Measurements from ENCODE around the gene GFOD1. TPM values are rescaled to one million over a fixed set of nuclear protein-coding genes. Genes with fewer than 3 reads are reported as not detected.

GFOD1 gene
- total RNA-seq, 1 experiment from 2014 or later: 0.62 TPM

DNA sequence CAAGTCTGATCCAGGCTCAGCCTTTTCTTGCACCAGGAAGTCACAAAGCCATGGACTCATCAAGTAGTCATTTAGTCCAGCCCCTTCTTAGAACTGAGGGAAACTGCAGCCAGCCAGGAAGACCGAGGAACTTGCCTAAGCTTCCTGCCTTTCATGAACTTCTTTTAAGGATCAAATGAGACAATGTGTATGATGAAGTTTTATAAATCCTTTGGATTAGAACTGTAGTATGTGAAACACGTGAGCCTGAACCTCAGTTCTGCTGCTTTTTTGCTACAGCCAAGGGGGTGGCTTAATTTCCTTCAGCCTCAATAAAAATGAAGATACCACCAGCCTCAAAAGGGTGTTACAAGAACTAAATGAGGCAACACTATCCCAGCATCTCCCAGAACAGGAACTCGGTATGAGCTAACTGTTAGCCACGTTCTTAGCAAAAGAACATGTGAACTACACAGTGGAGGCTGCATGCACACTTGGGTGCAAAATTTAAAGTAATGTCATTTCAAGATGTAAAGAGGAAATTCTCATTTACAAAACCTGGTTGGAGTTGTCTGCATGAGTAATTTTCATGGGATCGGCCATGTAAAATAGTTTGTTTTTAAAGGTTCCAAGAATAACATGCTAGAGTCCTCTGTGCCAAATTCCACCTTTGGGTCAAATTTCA lies 83.0 kb downstream of the GFOD1 start:
- Histone ChIP-seq H3K27ac (ENCODE audit: low read length) (no peak overlapping the region), H3K4me3 (ENCODE audit: low read depth in 2 of 2, low read length in 2 of 2) (no peak overlapping the region), H3K9me3 (ENCODE audit: control insufficient read depth, insufficient read depth, low read depth, low read length) (no peaks in the 10 kb centered on the region), H3K4me1 (ENCODE audit: control insufficient read depth, insufficient read depth, low read length) (no peaks in the 10 kb centered on the region), H3K36me3 (ENCODE audit: control insufficient read depth, insufficient read depth, low read length) (no peaks in the 10 kb centered on the region), H3K27me3 (ENCODE audit: control insufficient read depth, insufficient read depth, low read length) (0 out of 2 replicates have a peak, but pooled peaks cover 2% of the 10 kb centered on the region)
- no peak for DNase-seq (ENCODE audit: low read depth, low spot score)
- POLR2A ChIA-PET: no interaction called here
- CTCF ChIA-PET: no interaction called here
- TF ChIP-seq TCF7L2 (IDR thresholded peaks at IDR 0.05; ENCODE audit: low read depth, low read length) (no peak), SIN3A (IDR thresholded peaks at IDR 0.05; ENCODE audit: borderline replicate concordance, insufficient read depth, low read depth, low read length) (no peak), POLR2AphosphoS5 (IDR thresholded peaks at IDR 0.05; ENCODE audit: low read depth, low read length) (no peak)
- TF ChIP-seq, protein P1, sequence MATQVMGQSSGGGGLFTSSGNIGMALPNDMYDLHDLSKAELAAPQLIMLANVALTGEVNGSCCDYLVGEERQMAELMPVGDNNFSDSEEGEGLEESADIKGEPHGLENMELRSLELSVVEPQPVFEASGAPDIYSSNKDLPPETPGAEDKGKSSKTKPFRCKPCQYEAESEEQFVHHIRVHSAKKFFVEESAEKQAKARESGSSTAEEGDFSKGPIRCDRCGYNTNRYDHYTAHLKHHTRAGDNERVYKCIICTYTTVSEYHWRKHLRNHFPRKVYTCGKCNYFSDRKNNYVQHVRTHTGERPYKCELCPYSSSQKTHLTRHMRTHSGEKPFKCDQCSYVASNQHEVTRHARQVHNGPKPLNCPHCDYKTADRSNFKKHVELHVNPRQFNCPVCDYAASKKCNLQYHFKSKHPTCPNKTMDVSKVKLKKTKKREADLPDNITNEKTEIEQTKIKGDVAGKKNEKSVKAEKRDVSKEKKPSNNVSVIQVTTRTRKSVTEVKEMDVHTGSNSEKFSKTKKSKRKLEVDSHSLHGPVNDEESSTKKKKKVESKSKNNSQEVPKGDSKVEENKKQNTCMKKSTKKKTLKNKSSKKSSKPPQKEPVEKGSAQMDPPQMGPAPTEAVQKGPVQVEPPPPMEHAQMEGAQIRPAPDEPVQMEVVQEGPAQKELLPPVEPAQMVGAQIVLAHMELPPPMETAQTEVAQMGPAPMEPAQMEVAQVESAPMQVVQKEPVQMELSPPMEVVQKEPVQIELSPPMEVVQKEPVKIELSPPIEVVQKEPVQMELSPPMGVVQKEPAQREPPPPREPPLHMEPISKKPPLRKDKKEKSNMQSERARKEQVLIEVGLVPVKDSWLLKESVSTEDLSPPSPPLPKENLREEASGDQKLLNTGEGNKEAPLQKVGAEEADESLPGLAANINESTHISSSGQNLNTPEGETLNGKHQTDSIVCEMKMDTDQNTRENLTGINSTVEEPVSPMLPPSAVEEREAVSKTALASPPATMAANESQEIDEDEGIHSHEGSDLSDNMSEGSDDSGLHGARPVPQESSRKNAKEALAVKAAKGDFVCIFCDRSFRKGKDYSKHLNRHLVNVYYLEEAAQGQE (IDR thresholded peaks at IDR 0.05; ENCODE audit: insufficient read depth in 1 of 2, low read depth in 2 of 2, low read length in 1 of 2): no peak
- TF ChIP-seq, protein P2, sequence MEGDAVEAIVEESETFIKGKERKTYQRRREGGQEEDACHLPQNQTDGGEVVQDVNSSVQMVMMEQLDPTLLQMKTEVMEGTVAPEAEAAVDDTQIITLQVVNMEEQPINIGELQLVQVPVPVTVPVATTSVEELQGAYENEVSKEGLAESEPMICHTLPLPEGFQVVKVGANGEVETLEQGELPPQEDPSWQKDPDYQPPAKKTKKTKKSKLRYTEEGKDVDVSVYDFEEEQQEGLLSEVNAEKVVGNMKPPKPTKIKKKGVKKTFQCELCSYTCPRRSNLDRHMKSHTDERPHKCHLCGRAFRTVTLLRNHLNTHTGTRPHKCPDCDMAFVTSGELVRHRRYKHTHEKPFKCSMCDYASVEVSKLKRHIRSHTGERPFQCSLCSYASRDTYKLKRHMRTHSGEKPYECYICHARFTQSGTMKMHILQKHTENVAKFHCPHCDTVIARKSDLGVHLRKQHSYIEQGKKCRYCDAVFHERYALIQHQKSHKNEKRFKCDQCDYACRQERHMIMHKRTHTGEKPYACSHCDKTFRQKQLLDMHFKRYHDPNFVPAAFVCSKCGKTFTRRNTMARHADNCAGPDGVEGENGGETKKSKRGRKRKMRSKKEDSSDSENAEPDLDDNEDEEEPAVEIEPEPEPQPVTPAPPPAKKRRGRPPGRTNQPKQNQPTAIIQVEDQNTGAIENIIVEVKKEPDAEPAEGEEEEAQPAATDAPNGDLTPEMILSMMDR (IDR thresholded peaks at IDR 0.05): no peak
- intact Hi-C loops (cut with micrococcal nuclease; ENCODE audit: unreplicated experiment) (no loop called here), in situ Hi-C loops (cut with HindIII; ENCODE audit: low pct_unique_long_range_greater_than_20kb, low sequenced_read_pairs) (no loop called here)
- no TSS peak for BruUV-seq (replicated peaks)
- no peak for ATAC-seq

DNA sequence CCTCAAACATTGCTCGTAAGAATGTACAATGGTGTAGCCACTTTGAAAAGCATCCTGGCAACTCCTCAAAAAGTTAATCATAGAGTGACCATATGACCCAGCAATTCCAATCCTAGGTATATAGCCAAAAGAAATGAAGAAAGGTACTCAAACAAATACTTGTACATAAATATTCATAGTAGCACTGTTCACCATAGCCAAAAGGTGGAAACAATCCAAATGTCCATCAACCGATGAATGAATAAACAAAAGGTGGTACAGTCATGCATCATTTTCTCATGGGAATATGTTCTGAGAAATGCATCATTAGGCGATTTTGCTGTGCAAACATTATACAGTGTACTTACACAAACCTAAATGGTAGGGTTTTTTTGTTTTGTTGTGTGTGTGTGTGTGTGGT lies 84.7 kb downstream of the GFOD1 start:
- TF ChIP-seq, protein P1 (IDR thresholded peaks at IDR 0.05; ENCODE audit: insufficient read depth in 1 of 2, low read depth in 2 of 2, low read length in 1 of 2): no peak
- TF ChIP-seq SIN3A (IDR thresholded peaks at IDR 0.05; ENCODE audit: borderline replicate concordance, insufficient read depth, low read depth, low read length) (no peak), POLR2AphosphoS5 (IDR thresholded peaks at IDR 0.05; ENCODE audit: low read depth, low read length) (no peak), TCF7L2 (IDR thresholded peaks at IDR 0.05; ENCODE audit: low read depth, low read length) (no peak)
- TF ChIP-seq, protein P2 (IDR thresholded peaks at IDR 0.05): no peak
- no peak for ATAC-seq
- intact Hi-C loops (cut with micrococcal nuclease; ENCODE audit: unreplicated experiment): no loop called here
- Histone ChIP-seq H3K36me3 (ENCODE audit: control insufficient read depth, insufficient read depth, low read length) (no peaks in the 10 kb centered on the region), H3K4me1 (ENCODE audit: control insufficient read depth, insufficient read depth, low read length) (peaks cover 3% of the 10 kb centered on the region; the same call in 1 of the 2 replicates), H3K27ac (ENCODE audit: low read length) (no peak overlapping the region), H3K4me3 (ENCODE audit: low read depth in 2 of 2, low read length in 2 of 2) (no peak overlapping the region), H3K27me3 (ENCODE audit: control insufficient read depth, insufficient read depth, low read length) (0 out of 2 replicates have a peak, but pooled peaks cover 2% of the 10 kb centered on the region), H3K9me3 (ENCODE audit: control insufficient read depth, insufficient read depth, low read depth, low read length) (no peaks in the 10 kb centered on the region)
- DNase-seq (ENCODE audit: low read depth, low spot score): no peak
- ChIA-PET POLR2A (no interaction called here), CTCF (no interaction called here)
- BruUV-seq (replicated peaks): no TSS peak
- in situ Hi-C loops (cut with HindIII; ENCODE audit: low pct_unique_long_range_greater_than_20kb, low sequenced_read_pairs): no loop called here

All from Panc1 (cell line).